IMR-90 (cell line): Measurements from ENCODE around the gene CRISPLD2. TPM values are rescaled to one million over a fixed set of nuclear protein-coding genes. Genes with fewer than 3 reads are reported as not detected.

Experiments used
- ATAC-seq: fragments of 200-7000 bp; cut with Tn5 transposase; 2 replicates; pipeline ENCODE4 v1.9.1; 2020; ENCODE audit warnings: low read depth, mild to moderate bottlenecking, moderate library complexity
- BruUV-seq: library from RNA; stranded (reverse); fragments of 400-500 nt; replicated peaks from 2 replicates; lab custom pipeline; 2021; lab: Mats Ljungman, UMichigan
- CTCF ChIA-PET: fragments of 300-600 bp; formaldehyde crosslinking; extraction: SDS; loops from one replicate; lab custom pipeline; 2021; ENCODE audit warnings: antibody characterized with exemption; lab: Yijun Ruan, JAX
- POLR2A ChIA-PET: fragments of 300-600 bp; sonication (Branson Sonifier 250); formaldehyde crosslinking; loops from one replicate; lab custom pipeline; 2022; ENCODE audit warnings: antibody characterized with exemption; ENCODE audit not compliant: unreplicated experiment; lab: Charles Lee
- DNase-seq: peaks from one replicate; pipeline ENCODE4 v3.0.0; 2013
- H2AFZ ChIP-seq: replicated peaks from 2 replicates; pipeline ENCODE3; 2013; ENCODE audit warnings: low read length, mild to moderate bottlenecking; ENCODE audit not compliant: poor library complexity
- H2AK5ac ChIP-seq: 2 replicates; pipeline ENCODE4 v1.6.1; 2013; ENCODE audit warnings: low read depth, low read length, inconsistent platforms
- H2AK9ac ChIP-seq: replicated peaks from 2 replicates; pipeline ENCODE3; 2013; ENCODE audit warnings: mild to moderate bottlenecking, low read depth, low read length, moderate library complexity; ENCODE audit not compliant: poor library complexity
- H2BK120ac ChIP-seq: 2 replicates; pipeline ENCODE4 v1.6.1; 2013; ENCODE audit warnings: low read depth, low read length, inconsistent platforms
- H2BK15ac ChIP-seq: 3 replicates; pipeline ENCODE4 v1.6.1; 2013; ENCODE audit warnings: low read depth, low read length, inconsistent platforms
- H2BK20ac ChIP-seq: 2 replicates; pipeline ENCODE4 v1.6.1; 2013; ENCODE audit warnings: low read depth, mild to moderate bottlenecking, inconsistent platforms, low read length, moderate library complexity
- H2BK5ac ChIP-seq: 2 replicates; pipeline ENCODE4 v1.6.1; 2013; ENCODE audit warnings: mild to moderate bottlenecking, low read depth, low read length, inconsistent platforms; ENCODE audit not compliant: poor library complexity, severe bottlenecking
- H3K14ac ChIP-seq: replicated peaks from 2 replicates; pipeline ENCODE4 v1.6.1; 2013; ENCODE audit warnings: low read depth, low read length, inconsistent platforms
- H3K18ac ChIP-seq: 2 replicates; pipeline ENCODE4 v1.6.1; 2013; ENCODE audit warnings: low read depth, low read length, control low read depth
- H3K23ac ChIP-seq: 2 replicates; pipeline ENCODE4 v1.6.1; 2013; ENCODE audit warnings: low read depth, low read length, inconsistent platforms
- H3K27ac ChIP-seq: 2 replicates; pipeline ENCODE4 v1.5.1; 2013; ENCODE audit warnings: mild to moderate bottlenecking, control low read depth, low read length; ENCODE audit not compliant: insufficient read depth
- H3K27me3 ChIP-seq: 2 replicates; pipeline ENCODE4 v1.6.1; 2013; ENCODE audit warnings: low read length; ENCODE audit not compliant: control insufficient read depth, insufficient read depth
- H3K36me3 ChIP-seq: 2 replicates; pipeline ENCODE4 v1.6.1; 2013; ENCODE audit warnings: low read length, mixed read lengths; ENCODE audit not compliant: control insufficient read depth, insufficient read depth
- H3K4ac ChIP-seq: 2 replicates; pipeline ENCODE4 v1.6.1; 2013; ENCODE audit warnings: low read depth, low read length, inconsistent platforms
- H3K4me1 ChIP-seq: 2 replicates; pipeline ENCODE4 v1.6.1; 2013; ENCODE audit warnings: low read length, mixed read lengths; ENCODE audit not compliant: control insufficient read depth, insufficient read depth
- H3K4me2 ChIP-seq: 2 replicates; pipeline ENCODE4 v1.6.1; 2013; ENCODE audit warnings: low read depth, mild to moderate bottlenecking, control low read depth, low read length, moderate library complexity
- H3K4me3 ChIP-seq: 2 replicates; pipeline ENCODE4 v1.5.1; 2013; ENCODE audit warnings: low read depth, mild to moderate bottlenecking, control low read depth, low read length, moderate library complexity; ENCODE audit not compliant: insufficient read depth
- H3K56ac ChIP-seq: 2 replicates; pipeline ENCODE4 v1.6.1; 2013; ENCODE audit warnings: low read length, inconsistent platforms; ENCODE audit not compliant: insufficient read depth; ENCODE audit errors: extremely low read depth
- H3K79me1 ChIP-seq, 2 experiments: 2 replicates each; pipeline ENCODE4 v1.6.1; 2013; ENCODE audit warnings: low read length in 2 of 2, inconsistent platforms in 1 of 2, low read depth in 1 of 2
- H3K9ac ChIP-seq: 2 replicates; pipeline ENCODE4 v1.6.1; 2013; ENCODE audit warnings: low read depth, low read length, control low read depth
- H3K9me1 ChIP-seq: 2 replicates; pipeline ENCODE4 v1.6.1; 2013; ENCODE audit warnings: low read length, inconsistent platforms; ENCODE audit not compliant: insufficient read depth
- H3K9me3 ChIP-seq: 2 replicates; pipeline ENCODE4 v1.6.1; 2013; ENCODE audit warnings: low read length; ENCODE audit not compliant: control insufficient read depth, insufficient read depth
- H4K20me1 ChIP-seq: 2 replicates; pipeline ENCODE4 v1.6.1; 2013; ENCODE audit warnings: low read length, inconsistent platforms; ENCODE audit not compliant: insufficient read depth
- H4K5ac ChIP-seq: 2 replicates; pipeline ENCODE4 v1.6.1; 2013; ENCODE audit warnings: mild to moderate bottlenecking, low read depth, low read length, control low read depth
- H4K8ac ChIP-seq, 2 experiments: 2 replicates each; pipeline ENCODE4 v1.6.1; 2013; ENCODE audit warnings: low read depth in 2 of 2, low read length in 2 of 2, control low read depth in 1 of 2, inconsistent platforms in 1 of 2
- H4K91ac ChIP-seq: 2 replicates; pipeline ENCODE4 v1.6.1; 2013; ENCODE audit warnings: low read depth, low read length, inconsistent platforms; ENCODE audit not compliant: insufficient read depth
- BHLHE40 ChIP-seq: fragments of 150-350 bp; IDR thresholded peaks from 2 replicates; pipeline ENCODE4 v1.6.1; 2016; ENCODE audit warnings: mild to moderate bottlenecking, low read depth, low read length
- CEBPB ChIP-seq: IDR thresholded peaks from 2 replicates; pipeline ENCODE4 v1.6.1; 2012; ENCODE audit warnings: low read depth, low read length, improper control_type of control experiment
- ELK1 ChIP-seq: fragments of 150-350 bp; IDR thresholded peaks from 2 replicates; pipeline ENCODE4 v1.6.1; 2016; ENCODE audit warnings: low read depth, mild to moderate bottlenecking, low read length, moderate library complexity, borderline replicate concordance
- MAFK ChIP-seq: IDR thresholded peaks from 2 replicates; pipeline ENCODE4 v1.6.1; 2012; ENCODE audit warnings: low read depth, low read length, improper control_type of control experiment
- RCOR1 ChIP-seq: IDR thresholded peaks from 2 replicates; pipeline ENCODE4 v1.6.1; 2012; ENCODE audit warnings: mild to moderate bottlenecking, low read length, improper control_type of control experiment; ENCODE audit not compliant: insufficient replicate concordance
- RFX5 ChIP-seq: IDR thresholded peaks from 2 replicates; pipeline ENCODE4 v1.8.0; 2012; ENCODE audit warnings: low read depth, mild to moderate bottlenecking, low read length, moderate library complexity
- SMC3 ChIP-seq: fragments of 150-350 bp; IDR thresholded peaks from 2 replicates; pipeline ENCODE4 v1.6.1; 2016; ENCODE audit warnings: low read depth, mild to moderate bottlenecking, antibody characterized with exemption, low read length, moderate library complexity
- USF2 ChIP-seq: fragments of 150-350 bp; IDR thresholded peaks from 2 replicates; pipeline ENCODE4 v1.6.1; 2017; ENCODE audit warnings: mild to moderate bottlenecking, antibody characterized with exemption, low read length, low read depth
- WGBS, 2 experiments: methylation state at CpG; one replicate each; pipeline versions ENCODE4 v1.1.5 to v1.1.7; 2013; ENCODE audit warnings: missing lambda C conversion rate in 2 of 2; ENCODE audit not compliant: insufficient read length in 1 of 2; ENCODE audit errors: extremely low coverage in 2 of 2; 5-methylcytosine and 5-hydroxymethylcytosine counted together
- dilution Hi-C: fragments of 300-500 bp; cut with HindIII; formaldehyde crosslinking; loops from one replicate; pipeline ENCODE4 v1.14.3; 2018; ENCODE audit warnings: low sequenced_read_pairs; ENCODE audit not compliant: unreplicated experiment
- in situ Hi-C: fragments of 300-500 bp; cut with MboI; formaldehyde crosslinking; loops from 3 replicates; pipeline ENCODE4 v1.14.3; 2019; ENCODE audit warnings: low sequenced_read_pairs, inconsistent platforms, mixed read lengths
- intact Hi-C: fragments of 100-400 bp; cut with micrococcal nuclease; formaldehyde crosslinking; loops from 2 replicates; pipeline ENCODE4 v1.10.0; 2022
- polyA plus RNA-seq, 3 experiments: library from polyadenylated mRNA; depleted of rRNA; stranded (reverse); fragments of >200 nt; gene quantifications; 2 replicates each; pipeline ENCODE4 v1.2.3, GENCODE V29; 2012; ENCODE audit warnings: low replicate concordance in 1 of 3
- total RNA-seq: library from RNA; depleted of rRNA; stranded (reverse); fragments of >200 nt; gene quantifications from 2 replicates; pipeline ENCODE4 v1.2.3, GENCODE V29; 2012

CRISPLD2 gene
- total and polyA plus RNA-seq, 2 of the 4 experiments (the other 2 are of a cell fraction), result 23.1 to 37.5 TPM

- ChIA-PET POLR2A (no interaction called here), CTCF (interaction anchor here (1.0 kb wide), 1 partner anchor 141 kb away, joined by 3 read pairs; no protein-coding TSS in a partner anchor)
- Histone ChIP-seq H4K91ac (no peak overlapping the region), H2AK9ac (no peak overlapping the region), H3K27me3 (no peaks in the 10 kb centered on the region), H3K9ac (no peak overlapping the region), H3K14ac (no peak overlapping the region), H2BK15ac (no peak overlapping the region), H4K8ac (no peak overlapping the region), H3K4me3 (no peak overlapping the region), H3K18ac (no peak overlapping the region), H3K9me1 (no peaks in the 10 kb centered on the region), H3K79me1 (no peaks in the 10 kb centered on the region), H3K36me3 (peaks cover 24% of the 10 kb centered on the region), H2BK5ac (no peak overlapping the region), H3K4me1 (peaks cover 4% of the 10 kb centered on the region; the same call in 1 of the 2 replicates), H2BK120ac (no peak overlapping the region), H2BK20ac (no peak overlapping the region), H3K4ac (no peak overlapping the region), H4K5ac (no peak overlapping the region), H3K56ac (no peak overlapping the region), H2AFZ (no peak overlapping the region), H2AK5ac (no peak overlapping the region), H3K23ac (no peak overlapping the region), H3K9me3 (no peaks in the 10 kb centered on the region), H3K27ac (no peak overlapping the region), H3K4me2 (no peak overlapping the region), H4K20me1 (no peaks in the 10 kb centered on the region)
- ATAC-seq (no peak), DNase-seq (no peak)
- WGBS, 2 experiments, result 86% methylated on average over 1 of the region's 9 CpGs; no CpG with 5 or more reads in 1 of the 2 experiments
- BruUV-seq, result no TSS peak
- in situ Hi-C loops, result no loop called here
- dilution Hi-C loops, result no loop called here
- intact Hi-C loops, result no loop called here
- TF ChIP-seq ELK1 (no peak), RFX5 (no peak), BHLHE40 (no peak), USF2 (no peak), RCOR1 (no peak), MAFK (no peak), SMC3 (no peak), CEBPB (no peak)
Observed at GRCh38 chr16:84905965-84906460, 86.2 kb downstream of the CRISPLD2 start.
